C4-2B (cell line): ENCODE results near the gene MAP7D3.
A peak's percentile ranks its signal among the peaks of the same experiment; 100 is the strongest.

ENCODE experiments used
- H3K27ac ChIP-seq: fragments of 450-650 bp; 2 replicates; pipeline ENCODE4 v1.5.1; 2017
- ZFX ChIP-seq: fragments of 450-650 bp; IDR thresholded peaks from 2 replicates; pipeline ENCODE4 v1.6.1; 2017
- TF ChIP-seq, protein P1 (sequence below): fragments of 450-650 bp; conservative IDR thresholded peaks from 2 replicates; pipeline ENCODE4 v1.5.1; 2017; ENCODE audit warnings: mild to moderate bottlenecking

Gene MAP7D3

GRCh38 chrX:136272325-136272724, 21.1 kb upstream of the MAP7D3 start:
- TF ChIP-seq ZFX = no peak
- TF ChIP-seq, protein P1, sequence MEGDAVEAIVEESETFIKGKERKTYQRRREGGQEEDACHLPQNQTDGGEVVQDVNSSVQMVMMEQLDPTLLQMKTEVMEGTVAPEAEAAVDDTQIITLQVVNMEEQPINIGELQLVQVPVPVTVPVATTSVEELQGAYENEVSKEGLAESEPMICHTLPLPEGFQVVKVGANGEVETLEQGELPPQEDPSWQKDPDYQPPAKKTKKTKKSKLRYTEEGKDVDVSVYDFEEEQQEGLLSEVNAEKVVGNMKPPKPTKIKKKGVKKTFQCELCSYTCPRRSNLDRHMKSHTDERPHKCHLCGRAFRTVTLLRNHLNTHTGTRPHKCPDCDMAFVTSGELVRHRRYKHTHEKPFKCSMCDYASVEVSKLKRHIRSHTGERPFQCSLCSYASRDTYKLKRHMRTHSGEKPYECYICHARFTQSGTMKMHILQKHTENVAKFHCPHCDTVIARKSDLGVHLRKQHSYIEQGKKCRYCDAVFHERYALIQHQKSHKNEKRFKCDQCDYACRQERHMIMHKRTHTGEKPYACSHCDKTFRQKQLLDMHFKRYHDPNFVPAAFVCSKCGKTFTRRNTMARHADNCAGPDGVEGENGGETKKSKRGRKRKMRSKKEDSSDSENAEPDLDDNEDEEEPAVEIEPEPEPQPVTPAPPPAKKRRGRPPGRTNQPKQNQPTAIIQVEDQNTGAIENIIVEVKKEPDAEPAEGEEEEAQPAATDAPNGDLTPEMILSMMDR = peak; percentile 13; the same call in 1 of the 2 replicates
- no peak overlapping the region for H3K27ac ChIP-seq

DNA sequence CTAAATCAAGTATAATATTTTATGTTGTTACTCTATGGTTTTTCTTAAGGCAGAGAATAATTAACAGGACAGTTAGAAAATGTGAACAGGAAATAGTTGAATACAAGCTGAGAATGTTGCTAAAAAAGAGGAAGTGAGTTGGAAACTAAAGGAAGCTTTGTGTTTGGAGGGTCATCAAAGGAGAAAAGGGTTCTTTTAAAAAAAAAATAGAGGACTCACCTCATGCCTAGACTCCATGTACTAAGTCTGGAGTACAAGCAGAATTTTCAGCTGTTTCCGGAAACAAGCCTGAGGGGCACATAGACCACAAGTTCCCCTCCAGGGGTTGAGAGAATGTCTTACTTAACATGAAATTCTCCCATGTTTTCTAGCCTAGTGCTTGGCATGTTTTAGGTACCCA, 20.1 kb upstream of the MAP7D3 start:
- H3K27ac ChIP-seq = no peak overlapping the region

GRCh38 chrX:136269921-136270320, 18.7 kb upstream of the MAP7D3 start:
- TF ChIP-seq, protein P1 = no peak
- TF ChIP-seq ZFX = no peak
- H3K27ac ChIP-seq = no peak overlapping the region

More for the DNA sequence above, 20.1 kb upstream of the MAP7D3 start:
- TF ChIP-seq, protein P1 = no peak
- TF ChIP-seq ZFX = no peak

GRCh38 chrX:136268051-136269048, 17.1 kb upstream of the MAP7D3 start:
- H3K27ac ChIP-seq = no peak overlapping the region
- TF ChIP-seq, protein P1 = peak; percentile 80
- no peak for TF ChIP-seq ZFX

- TF ChIP-seq ZFX = no peak
- TF ChIP-seq, protein P1 = no peak
- H3K27ac ChIP-seq = no peak overlapping the region
These were observed 15.6 kb upstream of the MAP7D3 start for GRCh38 chrX:136266828-136267227.

DNA sequence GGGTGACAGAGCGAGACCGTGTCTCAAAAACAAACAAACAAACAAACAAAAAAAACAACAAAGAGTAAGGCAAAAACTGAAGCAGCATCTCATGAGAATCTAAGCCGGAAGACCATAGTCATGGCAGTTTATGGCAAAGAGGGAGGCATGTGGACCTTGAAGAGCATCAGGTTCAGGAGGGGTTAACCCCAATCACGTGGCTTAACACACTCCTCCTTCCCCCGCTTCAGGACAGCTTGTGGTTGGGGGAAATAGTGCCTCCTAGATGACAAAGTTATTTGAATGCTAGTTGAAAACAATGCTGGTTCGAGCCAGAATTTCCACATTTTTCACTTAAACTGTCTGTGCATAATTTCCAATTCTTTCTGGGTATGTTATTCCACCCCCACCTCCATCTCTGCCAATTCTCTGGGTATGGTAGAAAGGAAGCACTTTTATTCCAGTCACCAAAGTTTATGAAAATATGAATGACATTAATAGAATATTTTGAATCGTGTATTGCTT, 11.7 kb upstream of the MAP7D3 start:
- no peak overlapping the region for H3K27ac ChIP-seq
- TF ChIP-seq, protein P1 = no peak
- TF ChIP-seq ZFX = no peak

DNA sequence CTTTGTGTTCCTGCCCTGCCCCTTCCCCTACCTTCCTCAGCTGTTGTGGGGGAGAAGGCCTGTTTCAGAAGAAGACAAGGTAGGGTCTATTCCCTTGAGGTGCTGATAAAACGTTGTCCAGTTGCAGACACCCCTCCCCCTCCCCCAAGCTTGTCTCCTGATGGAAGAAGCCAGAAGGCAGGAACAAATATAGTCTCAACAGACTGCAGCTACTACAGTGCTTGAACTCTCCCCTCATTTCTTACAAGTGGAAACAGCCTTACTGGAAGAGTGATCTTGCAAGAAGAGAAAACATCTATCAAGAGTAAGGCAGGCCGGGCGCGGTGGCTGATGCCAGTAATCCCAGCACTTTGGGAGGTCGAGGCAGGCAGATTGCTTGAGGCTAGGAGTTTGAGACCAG, 11.0 kb upstream of the MAP7D3 start:
- no peak overlapping the region for H3K27ac ChIP-seq
- TF ChIP-seq ZFX = no peak
- TF ChIP-seq, protein P1 = no peak
